COLO668 (cell line): ENCODE measurements around the gene ZNF286A.
"Not testable (repeated sequence)": the region's sequence is repeated elsewhere in the genome, so short reads cannot be mapped to it uniquely, and the experiment has no call there.

Experiments used
- DNase-seq: peaks from one replicate; lab custom pipeline; 2025; ENCODE audit not compliant: unreplicated experiment; lab: John Stamatoyannopoulos, UW

Gene ZNF286A

GRCh38 chr17:15699413-15699924, at the start of gene ZNF286A:
Gene ZNF286A (plus strand): TSS chr17:15699752. CDS start chr17:15700330, 578 bp downstream.
- DNase-seq = peak; percentile 94

GRCh38 chr17:15649861-15650421, 49.6 kb upstream of the ZNF286A start:
- peak; percentile 27 for DNase-seq

DNA sequence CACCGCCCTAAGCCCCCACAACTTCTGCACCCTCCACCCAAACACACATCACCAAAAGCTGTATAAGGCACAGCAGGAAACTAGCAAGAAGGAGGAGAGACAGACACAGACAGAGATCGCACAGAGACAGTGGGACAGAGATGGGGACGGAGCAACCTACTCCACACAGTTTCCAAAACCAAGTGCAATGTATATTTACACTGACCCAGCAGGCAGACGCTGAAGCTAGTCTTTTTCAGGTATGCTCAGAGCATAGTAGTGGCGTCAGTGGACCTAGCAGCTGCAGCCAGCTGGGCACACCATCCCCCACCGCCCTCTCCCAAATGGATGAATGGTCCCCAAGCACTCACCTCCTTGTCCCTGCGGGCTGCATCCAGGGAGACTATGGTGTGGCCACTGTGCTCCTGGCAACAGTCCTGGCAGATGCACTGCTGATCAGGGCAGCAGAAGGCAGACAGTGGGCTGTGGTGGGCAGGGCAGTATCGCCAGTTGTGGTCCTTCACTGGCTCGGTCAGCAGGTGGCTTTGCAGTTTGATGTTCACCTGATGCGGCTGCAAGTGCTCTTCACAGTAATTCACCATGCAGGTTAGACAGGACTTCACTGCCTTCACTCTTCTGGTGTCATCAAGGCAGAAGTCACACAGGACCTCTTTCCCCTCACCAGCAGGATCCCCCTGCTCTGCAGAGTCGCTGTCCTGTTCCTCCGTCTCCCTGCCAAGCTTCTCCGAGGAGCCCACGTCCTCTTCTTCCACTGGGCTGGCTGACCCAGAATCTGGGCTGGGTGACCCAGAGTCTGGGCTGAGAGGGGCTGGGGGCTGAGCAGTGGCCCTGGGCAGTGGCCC, 48.6 kb upstream of the ZNF286A start:
- DNase-seq = peak; percentile 58

DNA sequence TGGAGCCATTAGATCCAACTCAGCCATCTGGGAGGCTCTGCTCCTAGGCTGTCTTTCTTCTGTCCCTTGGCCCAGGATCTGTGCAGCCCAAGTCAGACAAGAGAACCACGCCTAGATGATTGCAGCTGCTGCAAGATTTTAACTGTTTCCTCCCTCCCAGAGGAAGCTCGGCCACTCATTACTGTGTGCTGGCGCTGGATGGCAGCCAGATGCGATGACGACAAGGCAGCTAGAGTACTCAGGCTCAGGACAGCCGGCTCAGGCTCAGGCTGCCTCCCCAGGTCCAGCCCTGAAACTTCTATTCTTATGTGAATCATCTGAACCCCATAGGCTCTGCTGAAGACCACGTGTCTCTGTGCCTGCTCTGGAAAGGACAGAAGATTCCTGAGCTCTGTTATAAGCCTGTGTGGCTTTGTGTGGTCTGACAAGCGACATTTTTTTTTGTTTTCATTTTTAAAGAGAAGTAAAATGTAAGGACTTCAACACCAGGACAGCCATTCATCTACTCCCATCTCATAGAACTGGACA, 47.9 kb upstream of the ZNF286A start:
- DNase-seq = peak; percentile 82

DNA sequence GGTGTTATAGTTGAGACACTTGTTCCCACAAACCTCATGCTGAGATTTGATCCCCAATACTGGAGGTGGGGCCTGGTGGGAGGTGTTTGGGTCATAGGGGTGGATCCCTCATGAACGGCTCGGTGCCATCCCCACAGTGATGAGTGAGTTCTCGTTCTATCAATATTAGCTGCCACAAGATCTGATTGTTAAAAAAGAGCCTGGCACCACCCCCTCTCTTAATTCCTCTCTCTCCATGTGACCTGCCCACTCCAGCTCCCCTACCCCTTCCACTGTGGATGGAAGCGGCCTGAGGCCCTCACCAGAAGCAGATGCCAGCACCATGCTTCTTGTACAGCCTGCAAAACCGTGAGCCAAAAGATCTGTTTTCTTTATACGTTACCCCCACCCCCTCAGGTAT, 46.6 kb upstream of the ZNF286A start:
- no peak for DNase-seq

- DNase-seq = not testable (repeated sequence)
These were observed 45.2 kb upstream of the ZNF286A start for GRCh38 chr17:15654401-15654800.

- no peak for DNase-seq
These were observed 44.5 kb upstream of the ZNF286A start for GRCh38 chr17:15654886-15655561.

DNA sequence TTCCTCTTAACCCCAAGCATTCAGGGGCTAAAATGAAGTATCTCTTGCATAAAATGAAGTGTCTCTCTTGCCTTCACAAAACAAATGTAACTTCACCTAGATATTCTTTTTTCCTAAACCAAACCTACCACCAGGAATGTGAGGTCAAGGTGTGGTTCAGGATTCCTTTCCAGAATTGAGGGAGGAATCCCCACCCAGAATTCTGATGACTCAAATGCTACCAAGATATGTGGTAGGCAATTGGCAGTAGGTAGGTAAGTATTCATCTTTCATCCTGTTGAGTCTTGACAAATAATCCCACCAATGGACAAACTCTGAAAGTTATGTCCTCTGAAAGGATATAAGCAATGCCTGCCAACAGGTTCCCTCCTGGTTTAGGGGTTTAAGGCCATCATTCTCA, 41.7 kb upstream of the ZNF286A start:
- no peak for DNase-seq

DNA sequence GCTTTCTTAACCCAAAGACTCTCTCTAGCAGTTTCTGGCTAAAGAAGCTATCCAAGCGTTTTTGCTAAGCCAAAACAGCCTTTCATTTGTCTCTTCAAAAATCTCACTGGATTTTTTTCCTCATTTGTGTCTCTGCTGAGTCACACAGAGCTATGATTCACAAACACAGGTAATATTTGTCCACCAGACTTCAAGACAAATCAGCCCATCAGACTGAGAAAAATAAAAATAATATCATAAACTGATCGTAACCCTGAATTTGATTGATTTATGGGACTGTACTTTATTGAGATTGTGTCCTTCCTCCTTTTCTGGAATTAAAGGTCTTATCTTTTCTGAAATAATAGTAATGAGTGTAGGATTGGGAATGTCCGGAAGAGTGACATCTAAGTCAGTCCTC, 41.3 kb upstream of the ZNF286A start:
- no peak for DNase-seq

DNA sequence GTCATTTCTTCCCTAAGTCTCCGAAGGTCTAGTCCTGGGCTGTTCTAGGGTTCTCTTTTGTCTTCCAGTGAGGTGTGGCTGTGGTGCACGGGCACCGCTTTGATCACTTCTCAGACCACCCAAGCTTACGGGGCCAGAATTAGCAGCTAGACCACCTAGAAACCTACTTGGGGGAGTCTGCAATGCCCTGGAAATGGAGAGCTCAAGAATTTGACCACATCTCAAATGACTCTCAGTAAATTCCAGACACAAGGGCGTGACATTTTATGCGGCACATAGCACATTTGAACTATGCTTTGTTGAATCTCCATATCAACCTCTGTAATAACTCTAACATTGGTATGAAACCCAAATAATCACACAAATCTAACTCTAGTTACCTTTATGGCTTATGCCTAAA, 40.3 kb upstream of the ZNF286A start:
- no peak for DNase-seq

DNA sequence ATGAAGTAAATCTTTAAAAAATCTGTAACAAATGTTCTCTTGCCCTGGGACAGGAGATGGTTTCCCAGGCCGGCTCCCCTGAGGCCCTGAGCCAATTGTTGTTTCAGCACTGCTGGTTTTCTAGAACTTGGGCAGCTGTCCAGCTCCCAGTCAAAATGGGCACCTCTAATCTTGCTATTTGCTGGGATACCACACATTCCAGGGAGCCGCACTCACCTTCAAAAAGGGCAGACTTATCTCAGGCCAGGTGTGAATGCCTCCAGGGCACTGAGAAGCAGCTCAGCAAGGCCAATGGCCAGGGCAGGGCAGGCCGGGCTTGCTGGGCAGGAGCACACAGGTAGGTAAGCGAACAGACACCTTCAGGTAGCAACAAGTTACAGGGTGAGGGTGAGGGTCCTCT, 39.9 kb upstream of the ZNF286A start:
- DNase-seq = no peak

DNA sequence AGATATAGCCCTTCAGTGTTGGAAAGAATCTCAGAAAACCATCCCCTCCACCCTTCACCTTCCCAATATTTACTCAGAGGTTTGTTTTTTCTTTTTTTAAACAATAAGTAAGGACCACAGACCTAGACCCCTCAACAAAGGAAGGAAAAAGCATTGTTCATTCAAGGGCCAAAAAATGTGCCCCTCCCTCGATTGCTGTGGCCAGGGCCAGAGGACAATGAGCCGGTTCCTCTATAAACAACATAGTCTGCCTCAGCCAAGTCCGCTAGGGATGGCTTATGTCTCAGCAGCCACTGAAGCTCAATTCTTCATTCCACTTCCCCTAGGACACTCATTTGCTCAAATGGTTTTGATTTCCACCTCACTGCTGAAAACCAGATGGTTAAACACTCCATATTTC, 39.5 kb upstream of the ZNF286A start:
- DNase-seq = no peak

DNA sequence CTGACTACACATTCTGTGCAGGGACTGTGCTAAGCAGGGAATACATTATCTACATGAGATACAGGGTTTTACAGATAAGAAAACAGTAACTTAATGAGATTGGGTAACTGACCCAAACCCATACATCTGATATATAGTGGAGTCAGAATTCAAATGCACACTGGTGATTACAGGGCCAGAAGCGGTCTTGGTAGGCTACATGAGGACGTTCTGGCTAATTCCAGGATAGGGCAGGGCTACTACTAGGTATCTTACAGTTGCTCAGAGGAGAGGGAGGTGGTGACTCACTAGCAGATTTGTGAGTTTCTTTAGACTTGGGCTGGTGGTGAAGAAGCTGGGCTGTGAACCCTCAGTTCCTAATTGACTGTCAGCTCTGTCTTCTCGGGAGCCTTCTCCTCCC, 36.9 kb upstream of the ZNF286A start:
- DNase-seq = no peak

DNA sequence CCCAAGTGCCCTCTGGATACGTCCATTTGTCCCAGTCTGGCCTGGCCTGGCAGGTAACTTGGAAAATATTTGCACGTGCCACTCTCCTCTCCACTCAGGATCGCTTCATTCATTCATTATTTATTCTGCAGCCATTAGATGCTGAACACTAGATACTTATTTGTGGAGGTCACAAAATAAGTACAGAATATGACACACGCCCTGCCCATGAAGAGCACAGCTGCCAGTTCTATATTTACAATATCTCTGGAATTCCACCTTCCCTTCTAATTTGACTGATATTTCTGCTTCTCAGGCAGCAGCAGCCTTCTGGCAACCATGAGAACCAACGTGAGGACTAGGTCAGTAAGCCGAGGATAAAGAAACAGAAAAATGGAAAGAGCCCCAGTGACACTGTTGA, 36.4 kb upstream of the ZNF286A start:
- DNase-seq = no peak

DNA sequence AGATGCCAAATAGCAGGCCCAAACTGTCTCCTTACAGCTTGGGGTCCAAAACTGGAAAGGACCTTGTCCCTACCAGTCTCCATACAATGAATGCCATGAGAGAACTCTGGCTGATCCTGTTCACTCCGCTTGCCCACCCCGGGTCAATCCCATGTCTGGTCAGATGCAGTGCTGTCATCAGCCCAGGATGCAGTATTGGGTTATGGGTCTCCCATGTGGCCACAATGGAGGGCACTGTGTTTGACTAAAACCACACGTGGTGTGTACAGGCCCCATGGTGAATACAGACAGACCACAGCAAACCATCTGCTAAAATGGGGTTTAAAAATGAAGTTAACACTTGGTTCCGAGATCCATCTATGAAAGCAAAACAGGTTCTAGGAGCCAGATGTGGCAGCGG, 35.9 kb upstream of the ZNF286A start:
- no peak for DNase-seq

GRCh38 chr17:15669526-15669925, 30.0 kb upstream of the ZNF286A start:
- not testable (repeated sequence) for DNase-seq

GRCh38 chr17:15674640-15675039, 24.9 kb upstream of the ZNF286A start:
- not testable (repeated sequence) for DNase-seq

- DNase-seq = not testable (repeated sequence)
These were observed 23.6 kb upstream of the ZNF286A start for GRCh38 chr17:15675991-15676390.

GRCh38 chr17:15683135-15683534, 16.4 kb upstream of the ZNF286A start:
- not testable (repeated sequence) for DNase-seq

- peak; percentile 62 for DNase-seq
These were observed 15.6 kb upstream of the ZNF286A start, which contains the start of gene TRIM16 for GRCh38 chr17:15683824-15684478. Gene TRIM16 (minus strand): TSS chr17:15684311. CDS start chr17:15651609, 32,702 bp downstream.

DNA sequence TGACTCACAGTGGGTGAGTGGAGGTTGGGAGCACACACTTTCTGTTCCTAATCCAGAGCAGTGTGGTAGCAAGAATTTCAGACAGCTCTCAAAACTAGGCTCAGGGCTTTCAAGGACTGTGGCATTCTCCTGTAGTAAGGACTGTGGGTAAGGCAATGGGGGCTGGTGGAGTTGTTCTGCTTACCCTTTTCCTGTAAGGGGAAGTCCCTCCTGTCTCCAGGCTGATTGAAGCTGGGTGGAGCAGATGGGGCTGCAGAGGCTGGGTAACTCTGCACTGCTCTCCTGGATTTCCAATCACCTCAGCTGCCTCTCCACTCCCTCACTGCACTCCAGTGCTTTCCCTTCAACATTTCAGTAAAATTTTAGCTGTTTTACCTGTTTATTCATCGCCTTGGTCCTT, 12.1 kb upstream of the ZNF286A start:
- DNase-seq = not testable (repeated sequence)
